KBM-7 (cell line): ENCODE results near the gene SEPTIN11.
A peak's percentile ranks its signal among the peaks of the same experiment; 100 is the strongest.
"Not testable (repeated sequence)": the region's sequence is repeated elsewhere in the genome, so short reads cannot be mapped to it uniquely, and the experiment has no call there.

Experiments
- DNase-seq: peaks from one replicate; pipeline ENCODE4 v3.0.0-alpha.2; 2015
- in situ Hi-C: fragments of 300-500 bp; cut with MboI; formaldehyde crosslinking; loops from 2 replicates; pipeline ENCODE4 v1.14.3; 2020; ENCODE audit warnings: low sequenced_read_pairs, low pct_unique_long_range_greater_than_20kb, mixed read lengths

Gene SEPTIN11

DNA sequence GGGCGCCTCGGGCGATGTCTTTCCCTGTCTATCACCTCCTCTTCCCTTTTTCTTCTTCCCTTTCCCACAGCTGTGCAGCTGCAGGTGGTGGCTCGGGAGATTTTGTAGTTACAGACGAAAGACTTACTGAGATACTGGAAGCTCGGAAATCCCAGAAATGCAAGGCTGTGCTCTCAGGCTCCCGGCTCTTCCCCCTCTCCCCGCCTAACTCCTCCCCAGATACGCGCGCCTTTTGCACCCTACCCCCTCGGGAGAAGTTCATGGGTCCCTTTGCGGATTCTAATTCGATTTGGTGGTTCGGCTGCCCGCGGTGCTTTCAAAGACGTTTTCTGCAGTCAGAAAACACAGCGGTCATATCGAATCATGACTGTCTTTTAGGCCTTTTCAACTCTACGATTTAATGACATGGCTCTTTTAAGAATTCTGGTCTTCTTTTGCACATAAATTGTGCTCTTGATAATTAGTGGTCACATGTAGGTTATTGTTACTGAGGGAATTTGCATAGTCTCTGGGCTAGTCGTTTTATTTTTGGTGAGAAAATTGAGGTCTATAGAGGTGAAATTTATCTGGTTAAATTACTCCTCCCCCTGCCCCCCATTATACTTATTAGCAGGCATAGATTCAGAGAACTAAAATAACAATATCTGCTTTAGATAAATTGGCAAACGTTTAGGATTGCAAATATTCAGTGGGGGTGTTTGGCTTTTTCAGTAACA, 1.6 kb downstream of the SEPTIN11 start:
- DNase-seq = peak; percentile 60
- in situ Hi-C loops = no loop called here

DNA sequence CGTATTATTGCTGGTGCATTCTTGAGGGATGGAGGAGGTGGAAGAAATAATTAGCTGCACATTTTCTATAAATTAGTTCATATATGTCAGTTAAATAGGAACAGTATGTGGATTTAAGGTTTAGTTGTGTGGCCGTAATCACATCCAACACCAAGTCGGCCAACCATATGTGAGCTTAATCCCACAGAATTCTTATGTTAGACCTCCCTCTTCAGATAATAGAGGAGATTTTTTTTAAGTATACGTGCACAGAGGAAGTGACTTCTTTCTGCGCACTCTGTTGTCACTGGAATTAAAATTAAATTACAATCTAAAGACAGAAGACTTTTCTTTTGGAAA, 2.1 kb downstream of the SEPTIN11 start:
- in situ Hi-C loops = no loop called here
- no peak for DNase-seq

DNA sequence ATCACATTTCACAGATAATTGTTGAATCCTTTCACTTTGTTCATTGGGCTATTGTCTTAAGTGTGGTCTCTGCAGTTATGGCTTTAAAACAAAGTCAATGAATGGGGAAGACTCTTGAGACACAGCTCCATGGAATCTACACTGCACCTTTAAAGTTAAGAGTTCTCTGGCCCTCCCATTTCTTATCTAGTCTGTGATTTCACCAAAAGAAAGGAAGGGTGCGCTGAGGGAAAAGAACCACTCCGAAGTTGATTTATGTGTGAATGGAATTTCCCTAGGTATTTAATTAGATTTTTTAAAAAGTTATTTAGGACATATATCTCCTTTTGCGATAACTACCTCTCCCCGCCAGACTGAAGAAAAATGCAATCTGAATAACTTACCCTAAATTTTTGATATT, 2.5 kb downstream of the SEPTIN11 start:
- no peak for DNase-seq
- in situ Hi-C loops = no loop called here

DNA sequence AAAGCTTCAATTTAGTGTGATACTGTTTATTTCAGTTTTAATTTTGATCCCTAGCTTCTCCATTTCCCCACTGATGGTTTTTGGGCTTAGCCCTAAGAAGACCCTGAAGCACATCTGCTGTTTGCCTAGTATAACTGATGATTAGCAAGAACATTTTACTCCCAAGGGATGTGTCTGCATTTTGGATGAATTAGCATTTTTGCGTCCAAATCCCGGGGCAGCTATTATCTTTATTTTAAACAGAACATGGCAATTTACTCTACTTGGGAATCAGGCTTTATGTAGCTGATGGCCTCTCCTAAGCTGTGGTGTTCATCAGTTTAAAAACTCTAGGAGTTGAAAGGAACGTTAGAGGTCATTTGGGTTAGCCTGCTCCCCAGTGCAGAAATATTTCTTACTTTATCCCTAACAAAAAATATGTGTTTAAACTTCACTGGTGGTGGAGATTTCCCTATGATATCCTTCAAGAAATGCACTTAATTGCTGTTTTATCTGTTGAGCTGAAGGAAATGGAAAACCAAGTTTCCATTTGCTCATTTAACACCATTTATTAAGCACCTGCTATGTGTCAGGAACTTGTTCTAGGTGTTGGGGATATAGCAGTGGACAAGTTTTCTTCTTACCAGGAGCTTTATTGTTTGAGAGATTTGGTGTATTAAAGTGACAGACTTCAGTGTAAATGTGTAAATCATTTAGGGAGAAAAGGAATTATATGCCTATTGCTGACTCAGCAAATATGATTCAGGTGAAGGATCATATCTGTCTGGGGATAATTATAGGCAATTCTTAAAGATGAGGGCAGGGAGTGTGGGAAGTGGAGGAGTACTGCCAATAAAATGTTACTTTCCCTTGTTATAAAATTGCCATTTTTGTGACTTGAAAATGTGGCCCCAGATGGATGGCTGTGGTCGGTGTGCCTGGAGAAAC, 3.4 kb downstream of the SEPTIN11 start:
- no peak for DNase-seq
- in situ Hi-C loops = no loop called here

DNA sequence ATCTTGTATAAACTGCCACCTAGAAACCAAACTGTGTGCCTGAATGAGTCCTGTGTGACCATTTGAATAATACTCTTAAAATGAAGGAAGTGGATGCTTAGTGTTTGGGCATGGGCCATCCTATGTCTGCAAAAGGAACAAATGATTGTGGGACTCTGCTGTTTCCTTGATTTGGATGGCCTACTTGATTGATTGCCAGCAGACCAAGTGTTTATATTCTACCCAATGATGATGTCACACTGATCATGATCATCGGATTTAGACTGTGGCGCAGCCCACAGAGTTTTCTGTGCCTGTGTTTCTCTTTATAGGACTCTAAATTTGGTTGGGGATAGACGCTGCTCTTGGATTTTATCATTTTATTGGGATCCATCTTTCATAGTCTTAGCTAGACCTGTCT, 4.4 kb downstream of the SEPTIN11 start:
- in situ Hi-C loops = no loop called here
- no peak for DNase-seq

DNA sequence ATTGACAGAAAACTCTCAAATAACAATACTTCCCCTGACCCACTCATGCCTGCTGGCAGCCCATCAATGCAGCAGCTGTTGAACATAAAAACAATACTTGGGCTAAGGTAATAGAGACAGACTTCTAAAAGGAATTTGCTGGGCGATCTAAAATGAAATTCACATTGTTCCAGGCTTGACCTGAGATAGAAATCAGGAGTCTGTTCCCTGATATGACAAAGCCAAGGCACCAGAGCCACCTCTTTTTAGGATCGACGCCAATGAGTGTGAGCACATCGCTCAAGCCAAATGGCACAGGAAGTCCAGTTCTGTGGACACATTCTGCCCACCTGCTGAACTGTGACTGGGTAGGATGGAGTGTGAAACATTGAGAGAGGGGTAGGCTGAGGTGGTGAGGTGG, 4.9 kb downstream of the SEPTIN11 start:
- DNase-seq = no peak
- in situ Hi-C loops = no loop called here

DNA sequence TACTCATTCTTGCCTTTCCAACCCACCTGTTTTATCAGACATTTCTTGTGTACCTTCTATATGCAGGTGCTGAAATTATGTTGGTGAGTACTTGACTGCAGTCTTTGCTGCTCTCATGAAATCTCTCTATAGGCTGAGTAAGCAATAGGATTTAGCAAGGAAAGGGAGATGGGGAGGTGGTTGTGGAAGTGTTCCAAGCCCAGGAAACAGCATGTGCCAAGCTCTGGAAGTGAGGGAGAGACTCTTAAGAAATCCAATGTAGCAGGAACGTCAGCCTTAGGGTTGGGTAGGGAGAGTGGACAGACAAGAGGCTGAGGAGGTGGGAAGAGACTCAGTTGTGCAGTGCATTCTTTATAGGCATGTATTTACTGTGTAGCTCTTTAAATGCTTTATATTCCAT, 5.6 kb downstream of the SEPTIN11 start:
- in situ Hi-C loops = no loop called here
- DNase-seq = no peak

DNA sequence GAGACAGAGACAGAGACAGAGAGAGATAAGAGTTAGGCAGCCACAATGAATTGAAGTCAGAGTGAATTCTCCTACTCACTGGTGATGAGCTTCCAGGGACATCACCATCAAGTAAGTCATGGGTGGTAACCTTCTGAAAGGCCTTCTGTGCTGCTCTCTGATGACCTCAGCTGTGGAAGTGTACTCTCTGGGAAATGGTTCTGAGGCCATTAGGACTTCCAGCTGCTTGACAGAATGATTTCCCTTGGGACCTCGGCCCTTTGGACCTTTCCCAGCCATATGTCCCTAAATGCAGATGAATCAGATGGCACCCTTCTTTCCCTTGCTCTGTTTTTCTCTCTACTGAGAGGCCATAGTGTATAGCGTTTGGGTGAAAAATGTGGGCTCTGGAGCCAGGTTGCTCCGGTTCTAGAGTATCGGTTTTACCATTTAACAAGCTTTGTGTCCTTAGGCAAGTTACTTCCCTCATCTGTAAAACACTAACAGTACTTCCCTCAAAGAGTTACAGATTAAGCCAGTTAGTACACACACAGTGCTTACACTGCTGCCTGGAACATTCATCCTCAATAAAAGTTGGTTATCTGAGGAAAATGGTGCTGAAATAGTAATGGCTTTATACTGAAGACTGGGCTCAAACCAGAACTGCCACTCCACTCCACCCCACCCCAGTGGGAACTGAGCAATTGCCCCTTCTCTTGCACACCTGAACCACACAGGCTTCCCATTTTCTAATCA, 7.6 kb downstream of the SEPTIN11 start:
- in situ Hi-C loops = no loop called here
- no peak for DNase-seq

DNA sequence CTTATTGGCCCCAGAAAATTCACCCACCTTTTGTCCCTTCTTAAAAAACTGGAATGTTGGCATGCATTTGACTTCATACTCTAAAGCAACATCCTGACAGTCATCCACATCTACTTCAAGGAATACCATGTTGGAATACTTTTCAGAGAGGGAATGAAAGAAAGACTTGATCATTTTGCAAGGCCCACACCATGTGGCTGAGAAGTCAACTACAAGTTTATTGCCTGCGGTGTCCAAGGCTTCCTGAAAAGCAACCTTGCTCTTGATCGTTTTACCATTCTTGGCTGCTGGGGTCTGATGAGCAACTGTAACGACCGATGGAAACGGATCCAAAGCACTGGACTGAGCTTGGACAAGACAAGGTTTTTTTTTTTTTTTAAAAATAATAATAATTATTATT, 9.3 kb downstream of the SEPTIN11 start:
- in situ Hi-C loops = no loop called here
- DNase-seq = no peak

DNA sequence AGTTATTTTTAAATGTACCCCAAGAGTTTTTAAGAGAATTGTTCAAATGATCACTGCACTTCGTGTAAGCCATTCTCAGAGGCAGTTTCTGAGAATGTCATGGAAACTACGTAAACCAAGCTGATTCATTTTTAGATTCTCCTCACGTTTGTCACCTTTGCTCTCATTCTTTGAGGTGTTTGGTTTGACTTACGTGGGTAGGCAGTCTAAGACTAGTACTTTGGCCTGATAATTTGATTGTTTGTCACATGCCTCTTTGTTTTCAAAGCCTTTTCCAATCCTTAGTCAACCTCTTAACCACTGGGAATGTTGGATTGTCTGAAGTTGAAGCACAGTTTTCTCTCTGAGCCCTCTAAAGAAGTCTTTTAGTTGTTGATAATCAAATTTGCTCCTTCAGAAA, 10.5 kb downstream of the SEPTIN11 start:
- no peak for DNase-seq
- in situ Hi-C loops = no loop called here

DNA sequence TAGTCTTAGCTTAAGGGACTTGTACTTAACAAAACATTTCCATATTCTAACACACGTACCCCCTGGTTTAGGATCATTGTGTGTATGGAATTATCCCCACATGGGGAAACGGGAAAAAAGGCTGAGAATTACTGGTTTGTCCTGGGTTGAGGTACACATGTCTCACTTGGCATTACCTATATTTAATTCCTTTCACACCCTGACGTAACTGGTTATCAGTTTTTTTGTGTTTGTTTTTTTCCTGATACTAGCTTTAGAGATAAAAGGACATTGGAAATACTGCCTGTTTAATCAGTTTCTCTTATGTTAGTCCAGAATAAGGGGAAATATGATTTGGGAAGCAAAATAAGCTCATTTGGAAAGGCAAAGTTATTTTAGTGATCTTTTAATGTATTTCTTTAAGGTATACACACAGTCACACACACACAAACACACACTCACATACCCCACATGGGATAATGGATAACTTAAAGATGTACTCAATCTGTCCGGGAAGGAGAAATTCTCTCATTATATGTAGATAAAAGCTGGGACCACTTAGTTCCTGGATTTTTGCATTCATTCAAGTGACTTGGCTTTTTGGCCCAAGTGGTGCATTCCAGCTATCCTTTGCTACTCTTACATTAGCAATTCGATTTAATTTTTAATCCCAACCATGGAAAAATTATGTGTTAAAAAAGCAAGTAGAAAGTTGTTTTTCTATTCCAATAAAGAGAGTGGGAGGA, 13.0 kb downstream of the SEPTIN11 start:
- no peak for DNase-seq
- in situ Hi-C loops = no loop called here

DNA sequence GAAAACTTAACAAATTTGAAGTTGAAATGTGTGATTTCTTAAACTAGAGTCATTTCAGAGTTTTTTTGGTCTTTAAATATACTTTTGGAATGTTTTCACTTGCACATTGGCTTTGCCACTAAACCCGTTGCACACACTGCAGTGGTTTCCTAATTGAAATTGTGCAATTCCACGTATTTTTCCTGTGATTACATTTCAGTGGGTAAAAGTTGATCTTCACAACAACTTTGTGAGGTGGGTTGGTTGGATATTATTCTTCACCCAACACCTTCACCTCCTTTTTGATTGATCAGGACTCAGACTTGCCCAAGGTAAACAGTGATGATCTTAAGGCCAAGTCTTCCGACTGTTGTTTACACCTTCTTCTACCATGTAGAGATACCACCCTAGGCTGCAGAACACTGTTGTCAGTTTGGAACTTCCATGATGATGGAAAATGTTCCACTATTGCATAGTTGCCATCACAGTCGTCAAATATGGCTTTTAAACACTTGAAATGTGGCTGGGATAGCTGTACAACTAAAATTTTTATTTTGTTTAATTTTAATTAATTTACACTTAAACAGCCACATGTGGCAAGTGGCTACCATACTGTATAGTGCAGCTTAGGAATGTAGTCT, 13.7 kb downstream of the SEPTIN11 start:
- in situ Hi-C loops = no loop called here
- DNase-seq = no peak

DNA sequence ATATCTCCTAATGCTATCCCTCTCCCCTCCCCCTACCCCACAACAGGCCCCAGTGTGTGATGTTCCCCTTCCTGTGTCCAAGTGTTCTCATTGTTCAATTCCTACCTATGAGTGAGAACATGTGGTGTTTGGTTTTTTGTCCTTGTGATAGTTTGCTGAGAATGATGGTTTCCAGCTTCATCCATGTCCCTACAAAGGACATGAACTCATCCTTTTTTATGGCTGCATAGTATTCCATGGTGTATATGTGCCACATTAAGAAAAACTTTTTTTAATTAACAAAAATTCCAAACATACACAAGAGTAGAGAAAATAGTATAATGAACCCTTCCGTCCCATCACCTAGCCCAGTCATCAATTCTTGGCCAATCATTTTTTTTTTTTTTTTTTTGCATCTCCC, 14.4 kb downstream of the SEPTIN11 start:
- in situ Hi-C loops, DNase-seq: not testable (repeated sequence)

DNA sequence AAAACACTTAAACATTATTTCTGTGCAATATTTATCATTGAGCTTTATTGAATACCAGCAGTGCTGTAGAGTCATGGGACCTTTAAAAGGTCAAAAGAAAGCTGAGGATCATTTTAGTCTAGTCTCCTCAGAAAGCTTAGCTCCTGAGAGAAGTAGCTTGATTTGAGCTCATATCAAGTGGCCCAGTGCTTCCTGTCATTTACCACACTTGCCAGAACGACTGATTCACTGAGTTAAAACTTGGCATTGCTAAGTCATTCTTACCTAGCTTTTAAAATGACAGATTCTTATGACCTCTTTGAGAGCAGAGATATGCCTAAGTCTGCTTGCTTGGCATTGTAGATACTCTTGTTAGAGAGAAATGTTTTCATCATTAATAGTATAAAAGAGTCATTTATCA, 15.2 kb downstream of the SEPTIN11 start:
- in situ Hi-C loops = no loop called here

DNA sequence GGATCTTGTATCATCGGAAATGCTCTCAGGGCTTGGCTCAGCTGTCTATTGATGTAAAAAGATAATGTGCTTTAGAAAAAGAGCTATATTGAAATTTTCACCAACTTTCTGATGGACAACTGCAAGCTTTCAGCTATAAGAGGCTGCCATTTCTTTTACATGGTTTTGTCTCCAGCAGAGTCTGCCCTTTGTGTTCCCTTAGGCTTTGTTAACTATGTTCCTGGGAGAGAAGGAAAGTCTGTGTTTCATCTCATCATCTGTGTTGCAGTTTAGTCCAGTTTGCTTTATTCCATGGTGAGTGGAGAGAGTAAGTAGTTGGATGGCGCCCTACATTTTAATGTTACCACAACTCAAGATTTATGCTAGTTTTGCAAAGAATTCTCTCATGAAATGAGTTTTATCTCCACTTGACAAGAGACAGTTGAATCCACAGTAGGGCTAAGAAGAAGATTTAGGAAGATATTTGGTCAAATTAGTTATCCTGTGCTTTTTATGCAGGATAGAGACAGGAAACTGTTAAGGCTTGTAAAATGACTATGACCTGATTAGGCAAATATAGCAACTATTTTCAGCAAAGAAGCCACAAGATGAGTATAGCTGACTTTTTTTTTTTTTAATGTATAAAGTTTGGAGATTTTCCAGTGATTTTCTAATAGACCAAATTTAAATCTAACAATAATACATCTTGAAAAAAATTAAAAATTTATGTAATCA, 16.5 kb downstream of the SEPTIN11 start:
- in situ Hi-C loops = no loop called here
- no peak for DNase-seq

More for the DNA sequence above, 15.2 kb downstream of the SEPTIN11 start:
- no peak for DNase-seq

DNA sequence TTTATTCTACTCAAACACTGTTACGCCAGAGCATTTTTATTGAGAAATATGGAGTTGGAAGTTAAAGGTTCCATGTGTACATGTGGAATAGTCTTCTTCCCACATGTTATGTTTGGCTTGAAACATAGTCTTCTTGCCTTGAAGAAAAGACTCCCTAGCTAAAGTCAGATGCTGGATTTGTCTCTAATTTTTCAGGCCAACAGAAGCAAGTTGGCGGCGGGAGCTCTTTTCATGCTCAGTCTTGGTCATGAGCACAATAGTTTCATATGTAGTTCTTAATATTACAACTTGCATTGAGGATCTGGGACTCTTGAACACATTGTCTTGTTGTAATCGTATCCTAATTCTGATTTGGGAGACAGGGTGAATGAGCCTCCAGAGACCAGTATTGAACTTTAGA, 19.4 kb downstream of the SEPTIN11 start:
- in situ Hi-C loops = no loop called here
- no peak for DNase-seq

DNA sequence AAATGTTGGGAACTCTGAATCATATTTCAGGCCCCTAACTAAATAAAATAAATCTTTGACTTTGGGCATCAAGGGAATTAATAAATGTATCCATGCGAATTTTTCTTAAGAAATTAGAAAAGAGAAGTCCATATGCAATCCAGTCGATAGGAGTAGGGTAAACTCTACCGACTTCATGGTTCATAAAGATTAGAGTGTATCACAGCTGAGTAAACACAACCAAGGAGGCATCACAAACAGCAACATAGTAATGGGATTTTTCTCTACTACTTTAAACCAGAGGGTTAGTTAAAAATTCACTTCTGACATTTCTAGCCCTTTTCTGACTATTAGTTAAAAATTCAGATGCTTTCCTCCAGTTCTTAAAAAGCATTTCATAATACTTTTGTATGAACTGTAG, 19.9 kb downstream of the SEPTIN11 start:
- in situ Hi-C loops = no loop called here

DNA sequence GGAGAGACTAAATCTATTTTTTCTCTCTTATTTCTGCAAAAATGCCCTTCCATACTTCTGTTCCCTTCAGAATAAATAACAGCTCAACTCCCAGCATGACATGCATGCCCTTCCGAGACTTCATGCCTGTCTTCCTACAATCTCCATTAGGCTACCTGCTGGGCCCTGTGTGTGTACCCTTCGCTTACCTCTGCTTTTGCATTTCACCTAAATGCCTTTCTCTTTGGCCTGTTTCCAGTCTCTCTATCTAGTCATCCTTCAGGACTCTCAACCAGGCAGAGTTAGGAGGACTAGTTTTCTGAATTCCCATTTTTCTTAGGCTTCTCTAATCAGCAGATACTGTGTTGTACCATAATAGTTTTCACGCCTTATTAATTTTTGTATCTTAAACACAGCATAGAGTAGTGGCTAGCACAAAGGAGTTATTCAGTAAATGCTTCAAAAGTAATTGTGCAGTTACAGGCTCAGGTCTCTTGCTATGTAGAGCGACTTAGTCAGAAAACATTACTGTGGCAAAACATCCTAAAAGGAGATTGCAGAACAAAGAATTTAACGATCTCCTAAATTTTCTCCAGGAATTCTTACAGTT, 20.5 kb downstream of the SEPTIN11 start:
- in situ Hi-C loops = no loop called here
- no peak for DNase-seq

More for the DNA sequence above, 19.9 kb downstream of the SEPTIN11 start:
- DNase-seq = no peak
